ENCODE data around the gene FLNC.

FLNC gene

GRCh38 chr7:128902761-128903585 lies 72.8 kb downstream of the FLNC start:
- no peak for DNase-seq (ENCODE audit: extremely low read depth, low read depth)
- no peak for TF ChIP-seq CTCF (IDR thresholded peaks at IDR 0.05; ENCODE audit: low read depth, low read length)

GRCh38 chr7:128903621-128904361 lies 73.6 kb downstream of the FLNC start:
- no peak for DNase-seq (ENCODE audit: extremely low read depth, low read depth)
- no peak for TF ChIP-seq CTCF (IDR thresholded peaks at IDR 0.05; ENCODE audit: low read depth, low read length)

DNA sequence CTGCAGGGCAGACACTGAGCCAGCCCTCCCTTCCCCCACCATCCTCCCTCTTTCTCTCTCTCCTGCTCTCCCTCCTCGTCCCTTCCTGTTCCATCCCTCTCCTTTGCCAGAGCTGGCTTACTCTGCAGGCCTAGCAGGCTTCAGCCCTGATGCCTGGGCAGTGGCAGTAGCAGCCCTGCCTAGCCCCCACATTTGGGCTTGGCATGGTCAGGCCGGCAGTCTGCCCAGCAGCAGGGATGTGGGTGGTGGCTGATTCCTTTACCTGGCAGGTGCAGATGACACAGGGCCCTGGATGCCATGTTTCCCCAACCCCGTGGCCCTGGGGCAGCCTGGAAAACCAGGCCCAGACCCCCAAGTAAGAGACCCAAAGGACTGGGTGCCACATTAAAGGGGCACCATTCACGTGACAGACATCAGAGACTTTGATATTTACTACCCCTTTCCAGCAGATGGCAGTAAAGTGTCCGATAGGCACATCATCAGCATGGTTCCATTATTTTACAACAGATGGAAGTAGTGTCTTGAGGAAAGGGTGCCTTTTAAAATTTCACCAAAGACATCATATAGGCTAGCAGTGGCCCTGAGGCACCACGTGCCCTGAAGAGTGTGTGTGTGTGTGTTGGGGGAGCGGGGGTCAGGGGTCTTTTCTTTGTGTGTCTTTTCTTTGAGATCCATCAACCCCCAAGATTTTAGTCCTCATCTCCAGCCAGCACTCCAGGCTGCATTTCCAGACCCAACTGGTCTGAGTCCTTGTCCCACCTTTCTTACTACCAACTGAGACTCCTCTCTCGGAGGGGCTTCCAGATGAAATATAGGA lies 74.4 kb downstream of the FLNC start:
- peak; percentile 51 for TF ChIP-seq CTCF (IDR thresholded peaks at IDR 0.05; ENCODE audit: low read depth, low read length)
- DNase-seq (ENCODE audit: extremely low read depth, low read depth) = peak; percentile 4

DNA sequence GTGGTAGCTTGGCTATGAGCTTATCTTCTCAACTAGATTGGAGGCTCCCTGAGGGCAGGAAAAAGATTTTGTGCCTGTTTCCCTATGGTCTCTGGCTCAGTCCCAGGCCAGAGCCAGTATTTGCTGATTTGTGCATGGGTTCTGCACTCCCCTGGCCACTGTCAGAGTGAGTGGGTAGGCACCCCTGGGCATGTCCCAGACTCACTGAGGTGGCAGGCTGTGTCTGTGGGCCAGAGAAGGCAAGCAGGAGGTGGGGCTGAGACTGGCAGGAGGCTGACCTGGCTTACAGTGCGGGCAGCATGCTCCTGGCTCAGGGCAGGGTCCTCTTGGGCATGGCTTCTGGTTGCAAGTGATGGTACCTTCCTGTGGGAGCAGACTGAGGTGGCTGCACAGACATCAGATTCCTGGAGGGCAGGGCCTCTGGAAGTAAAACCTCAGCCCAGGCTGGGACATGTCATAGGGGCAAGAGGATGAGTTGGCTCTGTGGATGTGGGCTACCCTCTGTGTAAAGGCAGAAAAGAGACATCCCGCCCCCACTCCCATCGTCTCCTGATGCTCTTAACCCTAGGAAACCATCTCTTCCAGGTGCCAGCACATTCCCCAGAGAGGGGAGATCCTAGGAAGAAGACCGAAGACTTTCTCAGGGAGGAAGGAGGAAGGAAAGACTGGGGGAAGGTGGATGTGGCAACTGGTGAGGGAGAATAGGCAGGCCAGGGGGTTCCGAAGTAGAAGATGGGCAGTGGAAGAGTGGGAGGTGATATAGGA lies 76.0 kb downstream of the FLNC start:
- TF ChIP-seq CTCF (IDR thresholded peaks at IDR 0.05; ENCODE audit: low read depth, low read length) = no peak
- no peak for DNase-seq (ENCODE audit: extremely low read depth, low read depth)

DNA sequence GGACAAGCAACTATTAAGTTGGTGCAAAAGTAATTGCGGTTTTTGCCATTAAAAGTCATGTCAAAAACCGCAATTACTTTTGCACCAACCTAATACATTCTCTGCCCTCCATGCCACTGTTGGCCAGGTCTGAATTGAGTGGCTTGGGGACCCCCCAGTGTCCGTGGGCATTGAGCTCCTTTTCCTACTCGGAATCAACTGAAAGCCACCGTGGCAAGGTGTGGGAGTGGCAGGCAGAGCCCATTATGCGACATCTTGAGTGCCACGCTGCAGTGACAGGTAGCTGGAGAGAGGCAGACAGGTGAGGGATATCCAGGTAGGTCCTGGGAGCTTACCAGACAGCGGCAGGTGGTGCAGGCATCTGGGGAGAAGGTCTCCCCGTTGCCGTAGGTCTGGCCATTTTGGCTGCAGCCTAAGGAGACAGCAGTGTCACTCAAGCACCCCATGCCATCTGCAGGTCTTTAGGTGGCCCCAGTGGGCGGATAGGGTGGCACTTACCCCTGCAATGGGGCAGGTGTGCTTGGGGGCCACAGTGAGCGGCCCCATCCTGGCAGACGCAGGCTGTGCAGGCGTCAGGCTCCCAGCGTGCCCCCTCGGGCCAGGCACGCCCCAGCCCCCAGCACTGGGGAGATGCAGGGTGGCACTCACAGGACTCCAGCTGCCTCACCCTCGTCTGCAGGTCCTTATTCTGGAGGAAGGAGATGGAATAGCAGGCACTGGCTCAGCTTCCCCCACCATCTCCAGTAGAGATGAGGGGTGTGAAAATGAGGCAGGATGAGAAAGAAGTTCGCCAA lies 76.8 kb downstream of the FLNC start:
- no peak for DNase-seq (ENCODE audit: extremely low read depth, low read depth)
- TF ChIP-seq CTCF (IDR thresholded peaks at IDR 0.05; ENCODE audit: low read depth, low read length) = no peak
